Measurements from ENCODE around the gene RFNG. TPM values are rescaled to one million over a fixed set of nuclear protein-coding genes. Genes with fewer than 3 reads are reported as not detected.

RFNG gene
- total and polyA plus RNA-seq, 8 donors: 12.5 to 66.5 (median 27.1) TPM

- H3K9me3 ChIP-seq: no peaks in the 10 kb centered on the region
- H3K36me3 ChIP-seq: peaks cover 0 to 9% (median 7%) of the 10 kb centered on the region in 4 donors
- WGBS, 5 donors: 86 to 94% (median 92%) methylated on average over 10 to 41 of the region's 41 CpGs
- intact Hi-C loops (cut with DNase I; ENCODE audit: low total_unique reads): no loop called here
- H3K27me3 ChIP-seq: no peaks in the 10 kb centered on the region
- H3K27ac ChIP-seq: no peak overlapping the region
- H3K4me3 ChIP-seq: no peak overlapping the region
- TF ChIP-seq, protein P1, sequence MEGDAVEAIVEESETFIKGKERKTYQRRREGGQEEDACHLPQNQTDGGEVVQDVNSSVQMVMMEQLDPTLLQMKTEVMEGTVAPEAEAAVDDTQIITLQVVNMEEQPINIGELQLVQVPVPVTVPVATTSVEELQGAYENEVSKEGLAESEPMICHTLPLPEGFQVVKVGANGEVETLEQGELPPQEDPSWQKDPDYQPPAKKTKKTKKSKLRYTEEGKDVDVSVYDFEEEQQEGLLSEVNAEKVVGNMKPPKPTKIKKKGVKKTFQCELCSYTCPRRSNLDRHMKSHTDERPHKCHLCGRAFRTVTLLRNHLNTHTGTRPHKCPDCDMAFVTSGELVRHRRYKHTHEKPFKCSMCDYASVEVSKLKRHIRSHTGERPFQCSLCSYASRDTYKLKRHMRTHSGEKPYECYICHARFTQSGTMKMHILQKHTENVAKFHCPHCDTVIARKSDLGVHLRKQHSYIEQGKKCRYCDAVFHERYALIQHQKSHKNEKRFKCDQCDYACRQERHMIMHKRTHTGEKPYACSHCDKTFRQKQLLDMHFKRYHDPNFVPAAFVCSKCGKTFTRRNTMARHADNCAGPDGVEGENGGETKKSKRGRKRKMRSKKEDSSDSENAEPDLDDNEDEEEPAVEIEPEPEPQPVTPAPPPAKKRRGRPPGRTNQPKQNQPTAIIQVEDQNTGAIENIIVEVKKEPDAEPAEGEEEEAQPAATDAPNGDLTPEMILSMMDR (IDR thresholded peaks at IDR 0.05): no peak
- TF ChIP-seq EP300 (IDR thresholded peaks at IDR 0.05) (no peak), POLR2A (IDR thresholded peaks at IDR 0.05) (no peak), POLR2AphosphoS5 (IDR thresholded peaks at IDR 0.05) (no peak)
- DNase-seq: no peak
- H3K4me1 ChIP-seq: peaks cover 7 to 41% (median 26%) of the 10 kb centered on the region in 4 donors
Measured at GRCh38 chr17:82004517-82005455, 46.8 kb downstream of the RFNG start.

DNA sequence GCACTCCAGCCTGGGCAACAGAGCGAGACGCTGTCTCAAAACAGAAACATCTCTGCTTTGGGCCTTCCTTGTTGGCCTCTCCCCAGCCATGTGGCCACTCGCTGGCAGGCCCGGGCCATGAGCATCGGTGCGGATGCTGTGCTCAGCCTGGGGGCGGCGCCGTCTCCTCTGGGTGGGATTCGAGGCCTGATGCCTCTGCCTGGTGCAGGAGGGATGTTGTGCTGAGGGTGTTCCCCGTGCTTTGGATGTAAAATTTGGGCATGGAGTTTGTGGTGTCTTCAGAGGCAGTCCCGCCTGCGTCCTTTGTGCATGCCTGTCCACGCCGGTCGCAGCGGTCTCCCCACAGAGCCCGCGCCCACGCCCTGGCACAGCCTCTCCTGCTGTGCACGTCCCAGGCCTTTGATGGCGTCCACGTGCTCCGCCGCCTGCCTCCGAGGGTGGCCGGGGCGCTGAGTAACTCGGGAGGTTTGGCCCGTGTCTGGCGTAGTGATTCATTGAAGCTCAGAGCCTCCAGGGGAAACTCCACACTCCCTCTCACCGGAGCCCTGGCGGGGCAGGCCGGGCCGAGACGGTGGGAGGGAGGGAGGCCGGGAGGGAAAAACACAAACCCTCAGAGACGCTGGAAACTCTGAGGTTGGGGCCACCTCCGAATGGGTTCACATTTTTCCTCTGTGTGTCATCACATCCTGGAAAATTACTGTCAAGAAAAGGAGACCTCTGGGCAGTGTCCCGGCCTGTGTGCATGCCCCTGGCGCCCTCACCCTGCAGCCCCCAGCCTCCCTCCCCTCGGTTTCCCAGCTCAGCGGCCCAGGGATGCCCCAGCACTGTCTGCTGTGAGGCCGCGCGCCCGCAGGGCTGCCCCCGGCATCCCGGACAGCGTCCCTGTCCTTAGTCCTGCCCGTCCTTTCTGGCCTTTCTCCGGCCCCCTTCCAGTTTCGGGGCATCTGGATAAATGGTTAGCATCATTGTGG is 47.9 kb downstream of the RFNG start:
- H3K27me3 ChIP-seq: no peaks in the 10 kb centered on the region
- H3K36me3 ChIP-seq: peaks cover 0 to 5% (median 0%) of the 10 kb centered on the region in 4 donors
- intact Hi-C loops (cut with DNase I; ENCODE audit: low total_unique reads): no loop called here
- H3K4me1 ChIP-seq: peaks cover 7 to 41% (median 28%) of the 10 kb centered on the region in 4 donors
- TF ChIP-seq, protein P1 (IDR thresholded peaks at IDR 0.05): no peak
- TF ChIP-seq EP300 (IDR thresholded peaks at IDR 0.05): no peak
- TF ChIP-seq POLR2AphosphoS5 (IDR thresholded peaks at IDR 0.05): peak in 1 of 3 donors; percentile 6
- no peak for TF ChIP-seq POLR2A (IDR thresholded peaks at IDR 0.05)
- no peak overlapping the region for H3K4me3 ChIP-seq
- peak in 1 of 2 donors; percentile 59 for DNase-seq
- 71 to 90% (median 77%) methylated on average over 34 to 53 of the region's 53 CpGs for WGBS, 5 donors
- H3K9me3 ChIP-seq: no peaks in the 10 kb centered on the region
- H3K27ac ChIP-seq: peak overlapping the region in 1 of 5 donors; percentile 28

DNA sequence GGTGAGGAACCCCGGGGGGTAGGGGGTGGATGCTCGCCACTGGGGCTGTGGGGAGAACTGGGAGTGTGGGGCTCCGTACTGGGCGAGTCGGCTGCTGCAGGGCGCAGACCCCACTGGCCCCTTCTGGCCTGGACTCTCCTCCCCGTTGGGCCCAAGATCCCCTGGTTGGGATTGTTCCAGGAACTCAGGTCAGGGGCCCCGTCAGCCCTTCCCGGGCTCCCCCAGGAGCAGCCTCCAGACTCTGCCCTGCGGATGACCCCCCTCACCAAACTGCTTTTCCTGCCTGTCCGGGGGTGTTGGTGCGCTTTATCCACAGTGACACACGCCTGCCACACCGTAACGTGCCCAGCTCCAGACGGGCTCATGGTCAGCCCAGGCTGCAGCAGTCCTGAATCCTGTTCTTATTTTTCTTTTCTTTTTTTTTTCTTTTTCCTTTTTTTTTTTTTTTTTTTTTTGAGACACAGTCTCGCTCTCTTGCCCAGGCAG is 50.0 kb downstream of the RFNG start:
- no peak overlapping the region for H3K4me3 ChIP-seq
- no peak overlapping the region for H3K27ac ChIP-seq
- H3K36me3 ChIP-seq: peaks cover 0 to 16% (median 6%) of the 10 kb centered on the region in 4 donors
- DNase-seq: no peak
- TF ChIP-seq EP300 (IDR thresholded peaks at IDR 0.05) (no peak), POLR2A (IDR thresholded peaks at IDR 0.05) (no peak), POLR2AphosphoS5 (IDR thresholded peaks at IDR 0.05) (no peak)
- TF ChIP-seq, protein P1 (IDR thresholded peaks at IDR 0.05): no peak
- intact Hi-C loops (cut with DNase I; ENCODE audit: low total_unique reads): no loop called here
- WGBS, 5 donors: 81 to 89% (median 83%) methylated on average over 15 to 17 of the region's 17 CpGs
- H3K27me3 ChIP-seq: no peaks in the 10 kb centered on the region
- peaks cover 7 to 38% (median 27%) of the 10 kb centered on the region in 4 donors for H3K4me1 ChIP-seq
- H3K9me3 ChIP-seq: no peaks in the 10 kb centered on the region
